CD4-positive, alpha-beta memory T cell (primary cell): ENCODE results near the gene LPCAT1. TPM values are rescaled to one million over a fixed set of nuclear protein-coding genes. Genes with fewer than 3 reads are reported as not detected.

Experiments used
- CTCF ChIA-PET: fragments of 350-600 bp; sonication (Branson Sonifier 250); formaldehyde crosslinking; loops from one replicate; lab custom pipeline; 2021; ENCODE audit warnings: inconsistent platforms; ENCODE audit not compliant: partially characterized antibody; lab: Charles Lee
- POLR2A ChIA-PET: fragments of 350-600 bp; sonication (Branson Sonifier 250); formaldehyde crosslinking; loops from one replicate; lab custom pipeline; 2021; ENCODE audit not compliant: partially characterized antibody; lab: Charles Lee
- DNase-seq, 5 donors: peaks; one replicate each; pipeline versions ENCODE4 v3.0.0 to v3.0.0-alpha.2; 2020 to 2022; ENCODE audit warnings: mixed read lengths in 1 of 5
- H3K27ac ChIP-seq: one replicate; pipeline ENCODE4 v1.7.0; 2013; ENCODE audit warnings: low read depth, low read length
- H3K27me3 ChIP-seq: 2 replicates; pipeline ENCODE4 v1.7.0; 2013; ENCODE audit warnings: mild to moderate bottlenecking, low read length, moderate library complexity; ENCODE audit not compliant: insufficient read depth
- H3K36me3 ChIP-seq: 2 replicates; pipeline ENCODE4 v1.7.0; 2013; ENCODE audit warnings: mild to moderate bottlenecking, low read length, moderate library complexity; ENCODE audit not compliant: insufficient read depth
- H3K4me1 ChIP-seq: 2 replicates; pipeline ENCODE4 v1.7.0; 2013; ENCODE audit warnings: mild to moderate bottlenecking, low read length, moderate library complexity; ENCODE audit not compliant: insufficient read depth
- H3K4me3 ChIP-seq, 2 donors: one replicate each; pipeline ENCODE4 v1.7.0; 2013; ENCODE audit warnings: low read length in 2 of 2, mild to moderate bottlenecking in 1 of 2
- H3K9me3 ChIP-seq, 2 donors: one replicate each; pipeline ENCODE4 v1.7.0; 2013; ENCODE audit warnings: low read length in 2 of 2, control low read depth in 1 of 2; ENCODE audit not compliant: control insufficient read depth in 1 of 2
- H3K27ac Mint-ChIP-seq, 7 donors: one replicate each; pipeline ENCODE4 v1.8.0; 2020 to 2021; ENCODE audit warnings: mixed read lengths in 7 of 7, mild to moderate bottlenecking in 6 of 7, inconsistent platforms in 3 of 7, moderate library complexity in 3 of 7
- H3K27me3 Mint-ChIP-seq, 2 donors: one replicate each; pipeline ENCODE4 v1.8.0; 2020 to 2021; ENCODE audit warnings: mixed read lengths in 2 of 2
- H3K36me3 Mint-ChIP-seq, 2 donors: one replicate each; pipeline ENCODE4 v1.8.0; 2020 to 2021; ENCODE audit warnings: mixed read lengths in 2 of 2, inconsistent platforms in 1 of 2, mild to moderate bottlenecking in 1 of 2
- H3K4me1 Mint-ChIP-seq, 4 donors: one replicate each; pipeline ENCODE4 v1.8.0; 2020 to 2021; ENCODE audit warnings: mixed read lengths in 4 of 4, mild to moderate bottlenecking in 1 of 4
- H3K4me3 Mint-ChIP-seq, 8 donors: one replicate each; pipeline ENCODE4 v1.8.0; 2020 to 2021; ENCODE audit warnings: mixed read lengths in 8 of 8, mild to moderate bottlenecking in 7 of 8, moderate library complexity in 6 of 8, inconsistent platforms in 3 of 8
- H3K9me3 Mint-ChIP-seq, 8 donors: one replicate each; pipeline ENCODE4 v1.8.0; 2020 to 2021; ENCODE audit warnings: mixed read lengths in 8 of 8, mild to moderate bottlenecking in 5 of 8, inconsistent platforms in 3 of 8, moderate library complexity in 1 of 8
- intact Hi-C: fragments of 100-400 bp; cut with micrococcal nuclease; formaldehyde crosslinking; loops from one replicate; pipeline ENCODE4 v1.15.1; 2023
- polyA plus RNA-seq, 2 donors: library from polyadenylated mRNA; unstranded; fragments of 300-500 nt; fragmentation: Illumina TruSeq; gene quantifications; one replicate each; pipeline ENCODE4 v1.2.3, GENCODE V29; 2021
- total RNA-seq, 2 experiments: library from RNA; stranded (reverse); gene quantifications; one replicate each; pipeline ENCODE4 v1.2.3, GENCODE V29; 2021

Gene LPCAT1
- total and polyA plus RNA-seq, 4 experiments from 2014 or later = 9.0 to 63.6 (median 47.5) TPM

DNA sequence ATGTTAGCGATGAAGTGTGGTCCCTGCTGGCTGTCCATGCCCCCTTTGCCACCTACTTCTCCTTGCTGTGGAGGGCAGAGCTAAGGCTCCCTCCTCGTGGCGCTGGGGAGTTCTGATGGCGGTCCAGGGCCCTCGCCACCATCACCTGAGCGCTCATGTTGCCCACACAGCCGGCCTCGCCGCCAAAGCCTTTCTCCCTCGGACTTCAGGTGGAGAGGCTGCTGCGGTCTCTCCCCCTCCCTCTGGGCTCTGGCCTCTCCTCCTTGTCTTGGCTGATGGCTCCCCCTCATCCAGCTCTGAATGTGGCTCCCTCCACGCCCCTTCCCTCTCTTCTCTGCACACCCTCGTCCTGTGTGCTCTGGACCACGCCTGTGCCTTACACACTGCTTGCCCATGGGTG, 14.5 kb upstream of the LPCAT1 start:
- H3K9me3 ChIP-seq = no peaks in the 10 kb centered on the region
- CTCF ChIA-PET = no interaction called here
- POLR2A ChIA-PET = no interaction called here
- Mint-ChIP-seq H3K27me3 (no peaks in the 10 kb centered on the region), H3K9me3 (peaks cover 0 to 6% (median 0%) of the 10 kb centered on the region in 8 donors), H3K4me1 (peaks cover 20 to 35% (median 28%) of the 10 kb centered on the region in 4 donors), H3K4me3 (peak overlapping the region in 2 of 8 donors; percentile 32 to 47), H3K27ac (peak overlapping the region in 6 of 7 donors; percentile 55 to 93 (median 76)), H3K36me3 (no peaks in the 10 kb centered on the region)
- no peak for DNase-seq
- intact Hi-C loops = loop anchor here (5.0 kb wide), 2 partner anchors 54 to 151 kb away; no protein-coding TSS in a partner anchor
- no peak overlapping the region for H3K4me3 ChIP-seq
- peaks cover 26% of the 10 kb centered on the region for H3K4me1 ChIP-seq
- H3K36me3 ChIP-seq = no peaks in the 10 kb centered on the region
- no peaks in the 10 kb centered on the region for H3K27me3 ChIP-seq
- no peak overlapping the region for H3K27ac ChIP-seq

DNA sequence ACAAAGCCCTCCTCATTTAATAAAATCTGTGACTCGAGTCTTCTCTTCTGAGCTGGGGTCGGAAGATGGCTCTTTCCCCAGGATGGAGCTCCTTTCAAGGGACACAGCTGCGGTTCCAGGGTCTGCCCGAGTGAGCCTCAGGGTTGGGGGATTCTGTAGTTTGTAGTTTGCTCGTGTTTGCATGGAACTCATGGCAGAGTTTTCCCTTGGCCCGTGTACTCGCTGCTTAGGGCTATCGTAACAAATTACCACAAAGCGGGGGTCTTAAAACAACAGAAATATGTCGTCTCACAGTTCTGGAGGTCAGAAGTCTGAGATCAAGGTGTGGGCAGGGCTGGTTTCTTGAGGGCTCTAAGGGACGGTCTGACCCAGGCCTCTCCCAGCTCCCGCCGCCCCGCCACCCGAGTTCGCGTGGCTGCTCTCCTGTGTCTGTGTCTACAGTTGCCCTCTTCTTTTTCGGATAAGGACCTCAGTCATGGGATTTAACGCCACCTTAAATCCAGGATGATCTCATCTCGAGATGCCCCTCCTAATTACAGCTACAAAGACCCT, 13.9 kb upstream of the LPCAT1 start:
- Histone ChIP-seq H3K36me3 (no peaks in the 10 kb centered on the region), H3K4me3 (no peak overlapping the region), H3K27me3 (no peaks in the 10 kb centered on the region), H3K27ac (no peak overlapping the region), H3K9me3 (no peaks in the 10 kb centered on the region), H3K4me1 (peaks cover 26% of the 10 kb centered on the region)
- intact Hi-C loops = loop anchor here (2.0 to 5.0 kb wide), 3 partner anchors 55 to 150 kb away; no protein-coding TSS in a partner anchor
- H3K4me1 Mint-ChIP-seq = peaks cover 20 to 35% (median 28%) of the 10 kb centered on the region in 4 donors
- no peaks in the 10 kb centered on the region for H3K36me3 Mint-ChIP-seq
- no peaks in the 10 kb centered on the region for H3K27me3 Mint-ChIP-seq
- peaks cover 0 to 6% (median 0%) of the 10 kb centered on the region in 8 donors for H3K9me3 Mint-ChIP-seq
- no peak for DNase-seq
- POLR2A ChIA-PET = no interaction called here
- peak overlapping the region in 6 of 7 donors; percentile 36 to 94 (median 89) for H3K27ac Mint-ChIP-seq
- CTCF ChIA-PET = no interaction called here
- H3K4me3 Mint-ChIP-seq = peak overlapping the region in 2 of 8 donors; percentile 51 to 89

DNA sequence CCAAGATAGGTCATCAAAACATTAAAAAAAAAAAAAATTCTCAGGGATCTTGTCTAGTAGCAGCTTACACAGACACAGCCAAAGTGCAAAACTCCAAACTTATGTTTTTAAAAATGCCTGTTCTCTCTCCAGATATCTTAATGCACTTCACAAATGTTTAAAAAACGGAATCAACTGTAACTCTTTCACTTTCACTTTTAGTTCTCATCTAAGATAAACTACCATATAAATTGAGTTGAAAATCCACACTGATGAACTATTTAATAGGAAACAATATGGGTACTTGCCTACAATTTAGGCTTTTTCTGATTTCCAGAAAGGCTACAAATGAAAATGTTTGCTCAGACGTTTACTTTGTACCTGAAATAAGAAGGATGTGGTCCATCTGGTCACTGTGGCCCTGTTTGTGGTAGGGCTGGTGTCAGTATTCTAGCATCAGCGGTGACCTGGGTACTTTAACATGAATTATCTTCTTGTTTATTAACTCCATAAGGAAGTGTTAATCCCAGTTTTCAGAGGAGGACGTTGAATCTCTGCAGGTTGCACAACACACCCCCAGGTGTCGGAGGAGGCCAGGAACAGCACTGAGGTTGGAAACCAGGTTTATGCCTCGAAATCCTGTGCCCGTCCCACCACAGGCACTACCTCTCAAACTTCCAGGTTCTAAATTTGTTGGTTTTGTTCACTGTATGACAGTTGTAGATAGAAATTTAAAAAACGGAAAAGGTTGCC, 13.3 kb upstream of the LPCAT1 start:
- CTCF ChIA-PET = interaction anchor here (0.8 kb wide), 1 partner anchor 108 kb away, joined by 3 read pairs; no protein-coding TSS in a partner anchor
- Mint-ChIP-seq H3K9me3 (peaks cover 0 to 6% (median 0%) of the 10 kb centered on the region in 8 donors), H3K36me3 (no peaks in the 10 kb centered on the region), H3K4me1 (peaks cover 20 to 35% (median 28%) of the 10 kb centered on the region in 4 donors), H3K27me3 (no peaks in the 10 kb centered on the region), H3K27ac (peak overlapping the region; percentile 88 to 98 (median 92)), H3K4me3 (peak overlapping the region; percentile 77 to 90 (median 84))
- no peaks in the 10 kb centered on the region for H3K36me3 ChIP-seq
- H3K4me1 ChIP-seq = peaks cover 26% of the 10 kb centered on the region
- POLR2A ChIA-PET = interaction anchor here (0.6 to 2.8 kb wide), 9 partner anchors 14 to 256 kb away, joined by 3 to 36 read pairs (median 4); partner anchors contain the start of gene LPCAT1
- intact Hi-C loops = loop anchor here (1.0 to 5.0 kb wide), 4 partner anchors 14 to 150 kb away; partner anchors contain the start of gene LPCAT1
- DNase-seq = peak in 1 of 5 donors; percentile 25
- H3K27me3 ChIP-seq = no peaks in the 10 kb centered on the region
- peak overlapping the region; percentile 26 to 30 for H3K4me3 ChIP-seq
- peak overlapping the region; percentile 72 for H3K27ac ChIP-seq
- H3K9me3 ChIP-seq = no peaks in the 10 kb centered on the region

DNA sequence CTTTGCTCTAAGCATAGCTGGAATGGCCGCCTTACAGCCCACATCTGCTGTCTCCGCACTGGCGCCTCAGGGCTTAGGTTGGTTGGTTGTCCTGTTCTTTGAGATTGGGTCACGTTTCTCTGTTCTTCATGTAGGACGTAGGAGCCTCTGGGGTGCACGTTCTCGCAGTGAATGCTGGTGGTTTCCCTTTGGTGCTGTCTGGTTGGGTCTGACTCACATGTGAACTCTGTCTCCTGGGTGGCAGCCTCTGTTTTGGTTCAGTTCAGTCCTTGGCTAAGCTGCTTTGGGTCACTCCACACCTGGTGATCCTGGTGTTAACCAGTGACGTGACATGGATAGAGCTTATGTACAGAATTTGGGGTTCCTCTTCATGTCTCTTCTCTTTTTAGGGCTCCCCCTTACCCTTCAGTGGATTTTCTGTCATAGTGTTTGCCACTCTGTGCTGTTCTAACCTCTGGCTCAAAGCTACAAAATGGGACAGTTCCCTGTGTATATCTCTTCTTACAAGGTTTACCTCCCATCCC, 12.6 kb upstream of the LPCAT1 start:
- ChIA-PET POLR2A (interaction anchor here (0.6 to 2.8 kb wide), 12 partner anchors 10 to 280 kb away, joined by 3 to 36 read pairs (median 4); partner anchors contain the start of gene LPCAT1), CTCF (interaction anchor here (0.8 kb wide), 1 partner anchor 109 kb away, joined by 3 read pairs; no protein-coding TSS in a partner anchor)
- H3K36me3 ChIP-seq = no peaks in the 10 kb centered on the region
- peak overlapping the region; percentile 72 for H3K27ac ChIP-seq
- intact Hi-C loops = loop anchor here (1.0 to 5.0 kb wide), 4 partner anchors 13 to 149 kb away; partner anchors contain the start of gene LPCAT1
- H3K9me3 ChIP-seq = no peaks in the 10 kb centered on the region
- H3K4me1 ChIP-seq = peaks cover 26% of the 10 kb centered on the region
- peak overlapping the region; percentile 26 to 30 for H3K4me3 ChIP-seq
- Mint-ChIP-seq H3K4me1 (peaks cover 20 to 35% (median 28%) of the 10 kb centered on the region in 4 donors), H3K27me3 (no peaks in the 10 kb centered on the region), H3K9me3 (peaks cover 0 to 6% (median 0%) of the 10 kb centered on the region in 8 donors), H3K36me3 (no peaks in the 10 kb centered on the region), H3K27ac (peak overlapping the region; percentile 88 to 98 (median 92)), H3K4me3 (peak overlapping the region; percentile 77 to 90 (median 84))
- peak; percentile 67 to 89 (median 71) for DNase-seq
- no peaks in the 10 kb centered on the region for H3K27me3 ChIP-seq

DNA sequence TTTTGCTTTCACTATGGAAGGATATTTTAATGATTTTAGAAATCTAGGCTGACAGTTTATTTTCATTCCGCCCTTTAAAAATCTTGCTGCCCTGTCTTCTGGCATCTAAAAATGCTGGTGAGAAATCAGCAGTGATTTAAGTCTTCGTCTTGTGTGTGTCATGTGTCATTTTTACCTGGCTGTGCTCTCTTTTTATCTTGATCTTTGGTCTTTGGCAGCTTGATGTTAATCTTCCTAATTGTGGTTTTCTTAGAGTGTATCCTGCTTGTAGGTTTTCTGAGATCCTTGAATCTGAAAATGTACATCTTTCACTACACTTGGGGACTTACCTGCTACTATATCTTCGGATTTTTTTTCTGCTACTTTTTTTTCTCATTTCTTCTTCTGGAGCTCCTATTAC, 11.9 kb upstream of the LPCAT1 start:
- peak overlapping the region; percentile 72 for H3K27ac ChIP-seq
- H3K4me1 ChIP-seq = peaks cover 26% of the 10 kb centered on the region
- Mint-ChIP-seq H3K4me3 (peak overlapping the region; percentile 77 to 90 (median 84)), H3K9me3 (peaks cover 0 to 6% (median 0%) of the 10 kb centered on the region in 8 donors), H3K27ac (peak overlapping the region; percentile 88 to 98 (median 92)), H3K4me1 (peaks cover 20 to 35% (median 28%) of the 10 kb centered on the region in 4 donors), H3K27me3 (no peaks in the 10 kb centered on the region), H3K36me3 (no peaks in the 10 kb centered on the region)
- CTCF ChIA-PET = no interaction called here
- no peaks in the 10 kb centered on the region for H3K9me3 ChIP-seq
- intact Hi-C loops = loop anchor here (1.0 to 5.0 kb wide), 4 partner anchors 12 to 148 kb away; partner anchors contain the start of gene LPCAT1
- no peaks in the 10 kb centered on the region for H3K27me3 ChIP-seq
- no peaks in the 10 kb centered on the region for H3K36me3 ChIP-seq
- peak overlapping the region; percentile 26 to 30 for H3K4me3 ChIP-seq
- POLR2A ChIA-PET = interaction anchor here (0.8 to 2.8 kb wide), 8 partner anchors 9 to 280 kb away, joined by 3 to 36 read pairs (median 5); partner anchors contain the start of gene LPCAT1
- peak in 4 of 5 donors; percentile 14 to 45 (median 28) for DNase-seq

DNA sequence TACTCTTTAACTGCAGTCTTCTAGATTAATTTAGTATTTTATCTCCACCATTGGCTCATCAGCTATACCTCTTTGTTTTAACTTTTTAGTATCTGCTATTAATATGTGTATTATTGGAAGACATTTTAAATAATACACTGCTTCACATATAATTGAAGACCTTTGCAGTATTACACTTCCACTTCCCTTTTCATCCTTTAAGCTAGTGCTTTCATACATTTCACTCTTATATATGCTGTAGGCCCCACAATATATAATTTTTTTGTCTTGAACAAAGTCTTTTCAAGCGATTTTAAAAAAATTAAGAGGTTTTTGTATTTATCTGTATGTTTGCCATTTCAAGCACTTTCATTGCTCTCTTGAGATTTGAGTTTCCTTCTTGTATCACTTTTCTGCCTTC, 8.6 kb upstream of the LPCAT1 start:
- no peak overlapping the region for H3K27ac ChIP-seq
- Mint-ChIP-seq H3K4me3 (no peak overlapping the region), H3K36me3 (no peaks in the 10 kb centered on the region), H3K27ac (no peak overlapping the region), H3K27me3 (no peaks in the 10 kb centered on the region), H3K9me3 (peaks cover 0 to 6% (median 0%) of the 10 kb centered on the region in 8 donors), H3K4me1 (peaks cover 18 to 31% (median 22%) of the 10 kb centered on the region in 4 donors)
- no peak overlapping the region for H3K4me3 ChIP-seq
- H3K9me3 ChIP-seq = no peaks in the 10 kb centered on the region
- DNase-seq = no peak
- ChIA-PET CTCF (no interaction called here), POLR2A (interaction anchor here (1.1 to 1.4 kb wide), 2 partner anchors 8 to 147 kb away, joined by 4 to 5 read pairs; partner anchors contain the start of gene LPCAT1)
- intact Hi-C loops = no loop called here
- H3K36me3 ChIP-seq = no peaks in the 10 kb centered on the region
- H3K4me1 ChIP-seq = peaks cover 26% of the 10 kb centered on the region
- no peaks in the 10 kb centered on the region for H3K27me3 ChIP-seq
